WTC11 (cell line): ENCODE measurements around the gene SHCBP1.

Experiments
- CREB1 ChIP-seq: sonication (generic); formaldehyde crosslinking; IDR thresholded peaks from 2 replicates; pipeline ENCODE4 v1.8.0; 2023; ENCODE audit warnings: mild to moderate bottlenecking, missing genetic modification reagents
- CREM ChIP-seq: sonication (generic); formaldehyde crosslinking; IDR thresholded peaks from 2 replicates; pipeline ENCODE4 v1.8.1; 2022; ENCODE audit warnings: mild to moderate bottlenecking, missing genetic modification reagents, moderate library complexity
- CTCF ChIP-seq: fragments of 200-600 bp; IDR thresholded peaks from 2 replicates; pipeline ENCODE4 v1.8.0; 2022; ENCODE audit warnings: antibody characterized with exemption
- E2F4 ChIP-seq: sonication (generic); formaldehyde crosslinking; IDR thresholded peaks from 2 replicates; pipeline ENCODE4 v1.8.1; 2022; ENCODE audit warnings: low read depth, mild to moderate bottlenecking, moderate library complexity, missing genetic modification reagents, borderline replicate concordance
- NFYB ChIP-seq: sonication (generic); formaldehyde crosslinking; conservative IDR thresholded peaks from 2 replicates; pipeline ENCODE4 v1.8.0; 2022; ENCODE audit warnings: low read depth, missing genetic modification reagents
- SP1 ChIP-seq: sonication (generic); formaldehyde crosslinking; conservative IDR thresholded peaks from 2 replicates; pipeline ENCODE4 v1.8.1; 2022; ENCODE audit warnings: missing genetic modification reagents
- STAT6 ChIP-seq: sonication (generic); formaldehyde crosslinking; conservative IDR thresholded peaks from 2 replicates; pipeline ENCODE4 v1.8.1; 2023; ENCODE audit warnings: mild to moderate bottlenecking, low read depth, missing genetic modification reagents, moderate library complexity
- TCF7 ChIP-seq: sonication (generic); formaldehyde crosslinking; IDR thresholded peaks from 2 replicates; pipeline ENCODE4 v1.8.0; 2022; ENCODE audit warnings: mild to moderate bottlenecking, low read depth, missing genetic modification reagents, moderate library complexity
- USF2 ChIP-seq: sonication (generic); formaldehyde crosslinking; IDR thresholded peaks from 2 replicates; pipeline ENCODE4 v1.8.1; 2023; ENCODE audit warnings: mild to moderate bottlenecking, missing genetic modification reagents, moderate library complexity

GRCh38 chr16:46562979-46563378, 58.2 kb downstream of the SHCBP1 start:
- TF ChIP-seq CREB1 (CRISPR knock-in tag) = no peak
- TF ChIP-seq SP1 (CRISPR knock-in tag) = no peak
- no peak for TF ChIP-seq TCF7 (CRISPR knock-in tag)
- TF ChIP-seq NFYB (CRISPR knock-in tag) = no peak
- TF ChIP-seq CREM (CRISPR knock-in tag) = no peak
- TF ChIP-seq CTCF = no peak
- TF ChIP-seq USF2 (CRISPR knock-in tag) = no peak
- no peak for TF ChIP-seq E2F4 (CRISPR knock-in tag)
- TF ChIP-seq STAT6 (CRISPR knock-in tag) = no peak
